ENCODE results near the gene TPD52L2.
"Not testable (repeated sequence)": the region's sequence is repeated elsewhere in the genome, so short reads cannot be mapped to it uniquely, and the experiment has no call there.

Gene TPD52L2

DNA sequence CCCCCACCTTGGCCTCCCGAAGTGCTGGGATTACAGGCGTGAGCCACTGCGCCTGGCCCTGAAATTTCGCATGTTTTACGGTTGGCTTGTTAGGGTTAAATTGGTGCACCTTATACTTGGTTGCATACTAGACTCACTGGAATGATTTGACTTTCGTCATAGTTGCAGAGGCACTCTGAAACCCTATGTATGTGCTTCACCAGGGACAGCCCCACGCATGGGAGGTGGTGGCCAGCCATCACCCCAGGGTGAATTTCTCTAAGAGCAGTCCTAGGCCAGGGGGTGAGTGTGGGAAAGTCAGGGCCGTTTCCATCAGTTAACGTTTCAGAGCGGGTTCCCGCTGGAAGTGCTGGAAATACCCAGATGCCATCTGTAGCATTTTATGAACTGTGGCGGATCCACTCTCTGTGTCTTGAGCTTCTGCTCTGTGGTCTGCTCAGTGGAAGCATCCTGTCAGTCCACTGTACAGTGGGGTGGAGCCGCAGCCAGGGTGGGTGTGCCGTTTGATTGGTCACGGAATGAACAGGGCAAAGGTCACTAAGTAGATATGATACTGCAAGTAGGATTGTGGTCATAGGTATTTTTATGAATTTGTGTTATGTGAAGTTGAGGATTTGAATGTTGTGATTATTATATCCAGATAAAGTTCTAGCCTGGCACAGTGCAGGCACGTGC lies 43.1 kb downstream of the TPD52L2 start:
- no peaks in the 10 kb centered on the region for H3K9me3 Mint-ChIP-seq
- no peaks in the 10 kb centered on the region for H3K27me3 Mint-ChIP-seq
- no peak overlapping the region for H3K4me3 Mint-ChIP-seq
- H3K27ac Mint-ChIP-seq, result no peak overlapping the region
- H3K36me3 Mint-ChIP-seq (ENCODE audit: low read depth), result peaks cover 4% of the 10 kb centered on the region
- H3K4me1 Mint-ChIP-seq (ENCODE audit: low read depth), result peaks cover 35% of the 10 kb centered on the region

DNA sequence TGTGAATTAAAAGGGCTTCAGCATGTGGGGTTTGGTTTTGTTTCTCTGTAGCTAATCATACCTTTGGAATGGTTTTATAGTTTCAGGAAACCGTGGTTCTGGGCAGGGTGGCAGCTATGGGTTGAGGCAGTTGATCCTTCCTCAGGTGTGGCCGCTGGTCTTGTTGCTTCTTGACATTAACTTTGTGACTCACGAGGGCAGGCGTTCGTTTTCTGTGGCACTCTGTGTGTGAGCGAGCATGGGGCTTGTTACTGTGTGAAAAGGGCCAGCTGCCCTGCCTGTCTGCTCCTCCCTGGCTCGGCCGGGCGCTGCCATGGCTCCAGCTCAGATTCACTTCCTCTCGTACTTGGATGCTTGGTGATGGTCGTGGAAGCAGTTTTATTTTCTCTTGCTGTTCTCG lies 46.1 kb downstream of the TPD52L2 start:
- no peaks in the 10 kb centered on the region for H3K9me3 Mint-ChIP-seq
- no peak overlapping the region for H3K4me3 Mint-ChIP-seq
- peaks cover 32% of the 10 kb centered on the region for H3K4me1 Mint-ChIP-seq (ENCODE audit: low read depth)
- no peak overlapping the region for H3K27ac Mint-ChIP-seq
- peaks cover 15% of the 10 kb centered on the region for H3K36me3 Mint-ChIP-seq (ENCODE audit: low read depth)
- no peaks in the 10 kb centered on the region for H3K27me3 Mint-ChIP-seq

DNA sequence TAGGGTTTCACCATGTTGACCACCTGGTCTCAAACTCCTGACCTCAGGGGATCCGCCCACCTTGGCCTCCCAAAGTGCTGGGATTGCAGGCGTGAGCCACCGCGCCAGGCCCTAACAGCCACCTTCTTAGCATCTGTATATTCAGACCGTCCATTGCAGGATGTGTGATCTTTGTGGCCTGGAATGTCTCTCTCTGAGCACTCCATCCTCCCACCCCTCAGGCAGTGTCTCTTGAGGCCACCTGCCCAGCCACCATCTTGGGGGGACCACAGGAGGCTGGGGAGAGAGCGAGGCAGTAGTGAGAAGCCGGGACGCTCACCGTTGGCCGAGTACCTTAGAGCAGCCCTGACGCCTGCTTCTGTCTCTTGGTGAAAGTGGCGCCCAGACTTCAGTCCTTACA lies 48.7 kb downstream of the TPD52L2 start:
- Mint-ChIP-seq H3K27me3 (no peaks in the 10 kb centered on the region), H3K4me3 (no peak overlapping the region), H3K36me3 (ENCODE audit: low read depth) (peaks cover 31% of the 10 kb centered on the region), H3K4me1 (ENCODE audit: low read depth) (peaks cover 31% of the 10 kb centered on the region), H3K27ac (no peak overlapping the region), H3K9me3 (no peaks in the 10 kb centered on the region)

DNA sequence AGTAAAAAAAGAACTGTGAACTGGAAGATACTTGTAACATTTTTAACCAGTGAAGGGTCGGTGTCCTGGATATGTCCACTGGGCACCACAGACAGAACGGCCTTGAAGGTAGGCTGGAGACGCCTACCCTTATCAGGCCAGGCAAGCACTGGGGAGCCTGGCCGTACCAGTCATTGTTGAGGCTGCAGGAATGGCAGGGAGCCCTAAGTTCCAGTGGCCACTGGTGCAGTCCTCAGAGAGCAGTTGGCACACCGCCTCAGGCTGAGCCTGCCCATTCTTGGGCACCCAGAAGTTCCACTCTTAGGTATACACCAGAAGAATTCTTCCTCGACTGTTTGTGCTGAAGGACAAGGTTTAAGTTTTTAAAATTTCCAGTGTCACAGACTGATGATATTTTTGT lies 50.4 kb downstream of the TPD52L2 start:
- H3K27ac Mint-ChIP-seq, result no peak overlapping the region
- H3K4me3 Mint-ChIP-seq, result no peak overlapping the region
- H3K36me3 Mint-ChIP-seq (ENCODE audit: low read depth), result peaks cover 28% of the 10 kb centered on the region
- peaks cover 24% of the 10 kb centered on the region for H3K4me1 Mint-ChIP-seq (ENCODE audit: low read depth)
- H3K27me3 Mint-ChIP-seq, result no peaks in the 10 kb centered on the region
- H3K9me3 Mint-ChIP-seq, result no peaks in the 10 kb centered on the region

DNA sequence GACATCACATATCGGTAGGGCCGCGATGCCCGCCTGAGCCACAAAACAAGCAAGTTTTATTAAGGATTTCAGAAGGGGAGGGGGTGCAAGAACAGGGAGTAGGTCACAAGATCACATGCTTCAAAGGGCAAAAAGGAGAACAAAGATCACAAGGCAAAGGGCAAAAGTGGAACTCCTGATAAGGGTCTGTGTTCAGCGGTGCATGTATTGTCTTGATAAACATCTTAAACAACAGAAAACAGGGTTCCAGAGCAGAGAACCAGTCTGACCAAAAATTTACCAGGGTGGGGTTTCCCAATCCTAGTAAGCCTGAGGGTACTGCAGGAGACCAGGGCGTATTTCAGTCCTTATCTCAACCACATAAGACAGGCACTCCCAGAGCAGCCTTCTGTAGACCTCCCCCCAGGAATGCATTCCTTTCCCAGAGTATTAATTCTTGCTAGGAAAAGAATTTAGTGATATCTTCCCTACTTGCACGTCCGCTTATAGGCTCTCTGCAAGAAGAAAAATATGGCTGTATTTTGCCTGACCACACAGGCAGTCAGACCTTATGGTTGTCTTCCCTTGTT lies 51.4 kb downstream of the TPD52L2 start:
- not testable (repeated sequence) for H3K4me3 Mint-ChIP-seq, H3K27me3 Mint-ChIP-seq, H3K27ac Mint-ChIP-seq, H3K9me3 Mint-ChIP-seq
- Mint-ChIP-seq H3K36me3 (ENCODE audit: low read depth) (peaks cover 28% of the 10 kb centered on the region), H3K4me1 (ENCODE audit: low read depth) (peaks cover 16% of the 10 kb centered on the region)

DNA sequence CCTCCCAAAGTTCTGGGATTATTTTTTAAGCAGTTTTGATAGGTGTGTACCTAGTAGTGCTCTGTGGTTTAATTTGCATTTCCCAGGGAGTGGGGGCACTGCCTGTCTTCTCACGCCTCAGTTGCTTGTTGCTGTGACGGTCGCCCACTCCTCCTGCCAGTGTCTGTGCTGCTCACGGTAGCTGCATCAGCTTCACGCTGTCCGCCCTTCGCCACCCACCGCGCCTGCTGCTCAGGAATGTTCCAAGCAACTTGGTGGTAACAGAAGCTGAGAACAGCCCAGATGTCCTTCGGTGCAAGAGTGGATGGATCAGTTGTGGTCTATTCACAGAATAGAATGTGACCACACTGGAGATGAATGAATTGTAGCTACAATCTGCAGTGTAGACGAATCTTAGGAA lies 52.7 kb downstream of the TPD52L2 start:
- Mint-ChIP-seq H3K4me3 (no peak overlapping the region), H3K4me1 (ENCODE audit: low read depth) (peaks cover 15% of the 10 kb centered on the region), H3K9me3 (no peaks in the 10 kb centered on the region), H3K36me3 (ENCODE audit: low read depth) (peaks cover 28% of the 10 kb centered on the region), H3K27me3 (no peaks in the 10 kb centered on the region), H3K27ac (peak overlapping the region; percentile 80)

DNA sequence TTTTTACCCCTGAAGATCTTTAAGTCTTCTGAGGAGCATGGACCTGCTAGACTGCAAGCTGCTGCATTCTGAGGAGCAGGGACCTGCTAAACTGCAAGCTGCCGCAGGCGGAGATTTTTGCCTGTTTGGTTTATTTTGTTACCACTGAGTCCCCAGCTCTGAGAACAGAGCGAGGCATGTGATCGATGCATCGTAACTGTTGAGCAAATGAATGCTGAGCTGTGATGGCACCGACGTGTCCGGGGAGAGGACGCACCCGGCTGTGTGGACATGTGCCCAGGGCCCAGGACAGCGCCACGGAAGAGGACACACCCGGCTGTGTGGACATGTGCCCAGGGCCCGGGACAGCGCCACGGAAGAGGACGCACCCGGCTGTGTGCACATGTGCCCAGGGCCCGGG lies 54.1 kb downstream of the TPD52L2 start:
- Mint-ChIP-seq H3K27ac (no peak overlapping the region), H3K4me3 (no peak overlapping the region), H3K27me3 (no peaks in the 10 kb centered on the region), H3K4me1 (ENCODE audit: low read depth) (peaks cover 9% of the 10 kb centered on the region), H3K9me3 (no peaks in the 10 kb centered on the region), H3K36me3 (ENCODE audit: low read depth) (peaks cover 32% of the 10 kb centered on the region)

DNA sequence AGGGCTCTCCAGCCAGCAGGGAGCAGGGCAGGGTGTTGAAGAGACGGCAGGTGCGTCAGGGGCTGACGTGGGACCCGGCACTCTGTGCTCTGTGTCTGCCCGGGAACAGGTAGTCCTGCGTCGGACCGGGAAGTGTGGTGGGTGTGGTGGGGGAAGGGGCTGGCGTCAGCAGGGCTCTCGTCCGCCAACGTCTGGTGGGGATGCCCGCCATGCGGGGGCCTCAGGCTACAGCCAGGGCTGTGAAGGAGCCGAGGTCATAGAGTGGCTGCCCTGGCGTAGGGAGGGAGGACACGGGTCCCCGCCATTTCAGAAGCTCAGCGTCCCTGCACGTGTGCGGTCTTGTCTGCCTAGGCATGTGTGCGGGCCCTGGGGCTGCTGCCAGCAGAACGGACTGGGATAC lies 55.2 kb downstream of the TPD52L2 start:
- Mint-ChIP-seq H3K27me3 (no peaks in the 10 kb centered on the region), H3K4me3 (no peak overlapping the region), H3K4me1 (ENCODE audit: low read depth) (peaks cover 9% of the 10 kb centered on the region), H3K36me3 (ENCODE audit: low read depth) (peaks cover 31% of the 10 kb centered on the region), H3K27ac (no peak overlapping the region), H3K9me3 (no peaks in the 10 kb centered on the region)

DNA sequence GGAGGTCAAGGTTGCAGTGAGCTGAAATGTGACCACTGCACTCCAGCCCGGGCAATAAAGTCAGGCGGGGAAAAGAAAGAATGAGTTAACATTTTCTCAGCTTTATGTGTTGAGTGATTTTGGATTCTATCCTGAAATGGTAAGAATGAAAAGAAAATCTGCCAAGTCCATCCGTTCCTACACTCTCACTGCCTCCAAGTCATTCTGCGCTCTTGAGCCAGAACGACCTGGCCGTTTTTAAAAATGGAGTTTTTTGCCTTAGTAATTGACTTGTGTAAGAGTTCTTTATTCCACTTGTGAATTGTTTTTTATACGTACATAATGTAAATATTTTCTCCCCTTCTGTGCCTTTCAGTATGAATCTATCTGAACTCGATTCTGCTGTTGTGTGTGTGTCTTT lies 58.6 kb downstream of the TPD52L2 start:
- H3K36me3 Mint-ChIP-seq (ENCODE audit: low read depth), result peaks cover 26% of the 10 kb centered on the region
- no peaks in the 10 kb centered on the region for H3K4me1 Mint-ChIP-seq (ENCODE audit: low read depth)
- peak overlapping the region; percentile 12 for H3K27ac Mint-ChIP-seq
- no peaks in the 10 kb centered on the region for H3K27me3 Mint-ChIP-seq
- no peaks in the 10 kb centered on the region for H3K9me3 Mint-ChIP-seq
- H3K4me3 Mint-ChIP-seq, result no peak overlapping the region

DNA sequence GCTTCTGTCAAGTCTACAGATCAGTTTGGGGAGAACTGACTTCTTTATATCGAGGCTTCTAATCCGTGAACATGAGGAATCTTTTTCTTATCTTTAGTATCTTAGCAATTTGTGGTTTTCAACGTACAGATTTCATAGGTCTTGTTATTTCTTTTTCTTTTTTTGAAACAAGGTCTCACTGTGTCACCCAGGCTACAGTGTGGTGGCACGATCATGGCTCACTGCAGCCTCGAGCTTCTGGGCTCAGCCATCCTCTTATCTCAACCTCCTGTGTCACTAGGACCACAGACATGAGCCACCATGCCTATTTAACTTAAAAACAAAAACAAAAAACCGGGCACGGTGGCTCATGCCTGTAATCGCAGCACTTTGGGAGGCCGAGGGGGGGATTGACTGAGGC lies 59.2 kb downstream of the TPD52L2 start:
- Mint-ChIP-seq H3K36me3 (ENCODE audit: low read depth) (peaks cover 32% of the 10 kb centered on the region), H3K4me1 (ENCODE audit: low read depth) (no peaks in the 10 kb centered on the region), H3K4me3 (no peak overlapping the region), H3K9me3 (no peaks in the 10 kb centered on the region), H3K27ac (no peak overlapping the region), H3K27me3 (no peaks in the 10 kb centered on the region)

DNA sequence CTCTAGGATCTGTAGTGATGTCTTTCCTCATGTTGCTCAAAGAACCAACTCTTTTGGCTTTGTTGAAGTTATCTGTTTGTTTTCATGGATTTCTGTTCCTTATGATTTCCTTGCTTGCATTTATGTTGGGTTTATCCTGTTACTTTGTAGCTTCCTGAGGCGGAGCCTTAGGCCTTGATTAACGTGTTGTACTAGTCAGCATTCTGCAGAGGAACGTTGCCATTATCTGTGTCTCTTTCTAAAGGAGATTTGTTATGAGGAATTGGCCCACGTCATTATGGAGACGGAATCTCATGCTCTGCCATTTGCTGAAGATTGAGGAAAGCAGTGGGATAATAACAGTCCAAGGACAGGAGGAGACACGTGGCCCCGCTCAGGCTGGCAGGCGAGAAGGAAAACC lies 61.2 kb downstream of the TPD52L2 start:
- Mint-ChIP-seq H3K4me3 (no peak overlapping the region), H3K27me3 (no peaks in the 10 kb centered on the region), H3K9me3 (no peaks in the 10 kb centered on the region), H3K4me1 (ENCODE audit: low read depth) (no peaks in the 10 kb centered on the region), H3K27ac (no peak overlapping the region), H3K36me3 (ENCODE audit: low read depth) (peaks cover 44% of the 10 kb centered on the region)

DNA sequence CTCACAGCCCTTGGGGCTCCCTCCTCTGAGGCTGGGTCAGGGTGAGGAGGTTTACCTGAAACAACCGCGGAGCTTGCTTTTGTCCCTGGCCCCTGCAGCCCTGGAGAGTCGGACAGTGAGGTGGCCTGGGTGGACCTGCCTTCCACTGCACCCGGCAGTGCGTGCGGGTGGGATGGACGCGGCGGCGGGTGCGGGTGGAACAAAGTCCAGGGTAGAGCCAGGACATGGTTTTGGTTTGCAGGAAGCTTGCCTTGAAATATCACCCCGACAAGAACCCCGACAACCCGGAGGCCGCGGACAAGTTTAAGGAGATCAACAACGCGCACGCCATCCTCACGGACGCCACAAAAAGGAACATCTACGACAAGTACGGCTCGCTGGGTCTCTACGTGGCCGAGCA lies 64.0 kb downstream of the TPD52L2 start:
- Mint-ChIP-seq H3K4me1 (ENCODE audit: low read depth) (no peaks in the 10 kb centered on the region), H3K27ac (no peak overlapping the region), H3K9me3 (no peaks in the 10 kb centered on the region), H3K4me3 (no peak overlapping the region), H3K27me3 (no peaks in the 10 kb centered on the region), H3K36me3 (ENCODE audit: low read depth) (peaks cover 50% of the 10 kb centered on the region)

DNA sequence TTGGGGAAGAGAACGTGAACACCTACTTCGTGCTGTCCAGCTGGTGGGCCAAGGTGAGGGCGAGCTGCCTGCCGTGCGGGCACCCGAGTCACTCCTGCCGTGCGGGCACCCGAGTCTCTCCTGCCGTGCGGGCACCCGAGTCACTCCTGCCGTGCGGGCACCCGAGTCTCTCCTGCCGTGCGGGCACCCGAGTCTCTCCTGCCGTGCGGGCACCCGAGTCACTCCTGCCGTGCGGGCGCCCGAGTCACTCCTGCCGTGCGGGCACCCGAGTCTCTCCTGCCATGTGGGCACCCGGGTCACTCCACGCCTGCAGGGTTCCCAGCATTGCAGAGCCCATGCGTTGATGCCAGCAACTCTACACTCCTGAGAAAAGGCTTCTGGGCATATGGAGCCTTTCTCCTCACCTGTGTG lies 64.4 kb downstream of the TPD52L2 start:
- not testable (repeated sequence) for H3K27me3 Mint-ChIP-seq; H3K4me3 Mint-ChIP-seq; H3K4me1 Mint-ChIP-seq (ENCODE audit: low read depth); H3K27ac Mint-ChIP-seq; H3K9me3 Mint-ChIP-seq
- H3K36me3 Mint-ChIP-seq (ENCODE audit: low read depth), result peaks cover 50% of the 10 kb centered on the region

DNA sequence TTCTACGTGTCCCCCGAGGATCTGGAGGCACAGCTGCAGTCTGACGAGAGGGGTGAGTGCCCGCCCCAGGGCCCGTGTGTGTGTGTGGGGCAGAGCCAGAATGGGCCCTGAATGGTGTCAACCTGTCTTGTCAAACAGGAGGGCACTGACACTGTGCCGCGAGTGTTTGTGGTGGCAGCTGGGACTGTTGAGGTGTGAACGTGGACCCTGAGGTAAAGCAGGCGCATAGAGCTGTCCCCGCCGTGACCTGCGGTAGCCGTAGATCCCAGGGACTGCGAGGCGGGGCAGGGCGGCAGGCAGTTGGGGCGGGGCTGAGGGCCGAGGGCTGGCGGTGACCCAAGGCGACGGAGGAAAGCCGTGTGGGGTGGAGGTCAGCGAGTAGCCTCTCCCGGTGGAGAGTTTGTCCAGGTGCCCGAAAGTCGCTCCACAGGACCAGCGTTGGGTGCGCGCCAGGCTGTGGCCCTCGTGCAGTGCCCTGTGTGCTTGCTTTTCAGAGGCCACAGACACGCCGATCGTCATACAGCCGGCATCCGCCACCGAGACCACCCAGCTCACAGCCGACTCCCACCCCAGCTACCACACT lies 66.0 kb downstream of the TPD52L2 start:
- Mint-ChIP-seq H3K4me3 (no peak overlapping the region), H3K4me1 (ENCODE audit: low read depth) (no peaks in the 10 kb centered on the region), H3K36me3 (ENCODE audit: low read depth) (peaks cover 57% of the 10 kb centered on the region), H3K9me3 (no peaks in the 10 kb centered on the region), H3K27me3 (no peaks in the 10 kb centered on the region), H3K27ac (no peak overlapping the region)

DNA sequence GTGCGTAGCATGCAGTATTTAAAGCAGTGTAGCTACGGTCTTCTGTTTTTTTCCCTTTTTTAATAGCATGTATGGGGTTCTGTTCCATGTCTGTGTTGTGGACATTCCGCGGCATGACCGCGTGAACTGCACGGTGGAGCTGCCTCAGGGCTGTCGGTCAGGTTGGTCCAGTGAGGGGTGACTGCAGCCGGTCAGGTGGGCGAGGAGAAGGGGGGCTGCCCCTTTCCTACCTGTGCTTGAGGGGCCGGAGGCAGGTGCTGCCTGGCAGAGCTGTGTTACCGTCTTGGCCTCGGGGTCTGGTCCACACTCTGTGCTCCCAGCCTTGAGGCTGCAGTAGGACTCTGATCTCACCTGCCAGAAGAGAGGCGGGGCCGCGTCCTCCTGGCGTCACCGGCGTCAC lies 66.7 kb downstream of the TPD52L2 start:
- Mint-ChIP-seq H3K36me3 (ENCODE audit: low read depth) (peaks cover 57% of the 10 kb centered on the region), H3K9me3 (no peaks in the 10 kb centered on the region), H3K27ac (no peak overlapping the region)

More for the DNA sequence above, 66.7 kb downstream of the TPD52L2 start:
- H3K4me3 Mint-ChIP-seq, result no peak overlapping the region
- H3K27me3 Mint-ChIP-seq, result no peaks in the 10 kb centered on the region
- no peaks in the 10 kb centered on the region for H3K4me1 Mint-ChIP-seq (ENCODE audit: low read depth)
